ENCODE measurements around the gene KIAA0040.

The KIAA0040 gene

DNA sequence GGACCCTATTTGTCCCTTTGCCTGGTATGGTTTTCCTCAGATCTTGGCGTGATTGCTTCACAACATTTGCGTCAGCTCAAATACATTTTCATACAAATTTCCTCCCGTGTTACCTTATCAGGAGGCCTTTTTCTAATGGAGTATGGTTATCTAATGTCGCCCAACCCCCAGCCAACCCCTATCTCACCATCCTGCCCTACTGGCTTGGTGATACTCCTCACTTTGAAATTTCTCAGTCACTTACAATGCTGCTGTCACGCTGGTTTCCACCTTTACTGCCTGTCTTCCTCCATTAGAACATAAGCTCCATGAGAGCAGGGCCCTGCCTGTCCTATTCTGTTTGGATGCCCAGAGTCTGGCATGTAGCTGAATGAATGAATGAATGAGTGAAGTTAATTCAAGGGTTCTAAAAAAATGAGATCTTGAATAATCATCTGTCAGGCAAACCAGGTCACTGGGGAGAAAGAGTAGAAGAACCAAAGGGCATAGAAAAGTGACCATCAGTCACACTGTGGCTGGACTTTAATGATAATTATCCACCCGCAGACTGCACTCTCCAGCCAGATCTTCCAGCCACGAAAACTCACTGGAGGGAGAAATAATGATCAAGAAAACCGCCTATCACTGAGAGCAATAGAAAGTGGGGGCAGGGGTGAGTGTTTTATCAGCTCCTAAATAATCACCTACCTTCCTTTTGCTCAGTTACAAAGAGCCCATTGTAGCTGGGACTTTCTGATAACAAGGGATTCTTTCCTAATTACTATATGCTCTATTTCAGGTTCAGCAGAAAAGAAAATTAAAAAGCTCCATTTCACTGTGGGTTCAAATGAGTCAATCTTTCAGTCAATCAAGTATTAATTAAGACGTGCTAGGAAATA lies 21.3 kb downstream of the KIAA0040 start:
- DNase-seq (ENCODE audit: low read depth): no peak

DNA sequence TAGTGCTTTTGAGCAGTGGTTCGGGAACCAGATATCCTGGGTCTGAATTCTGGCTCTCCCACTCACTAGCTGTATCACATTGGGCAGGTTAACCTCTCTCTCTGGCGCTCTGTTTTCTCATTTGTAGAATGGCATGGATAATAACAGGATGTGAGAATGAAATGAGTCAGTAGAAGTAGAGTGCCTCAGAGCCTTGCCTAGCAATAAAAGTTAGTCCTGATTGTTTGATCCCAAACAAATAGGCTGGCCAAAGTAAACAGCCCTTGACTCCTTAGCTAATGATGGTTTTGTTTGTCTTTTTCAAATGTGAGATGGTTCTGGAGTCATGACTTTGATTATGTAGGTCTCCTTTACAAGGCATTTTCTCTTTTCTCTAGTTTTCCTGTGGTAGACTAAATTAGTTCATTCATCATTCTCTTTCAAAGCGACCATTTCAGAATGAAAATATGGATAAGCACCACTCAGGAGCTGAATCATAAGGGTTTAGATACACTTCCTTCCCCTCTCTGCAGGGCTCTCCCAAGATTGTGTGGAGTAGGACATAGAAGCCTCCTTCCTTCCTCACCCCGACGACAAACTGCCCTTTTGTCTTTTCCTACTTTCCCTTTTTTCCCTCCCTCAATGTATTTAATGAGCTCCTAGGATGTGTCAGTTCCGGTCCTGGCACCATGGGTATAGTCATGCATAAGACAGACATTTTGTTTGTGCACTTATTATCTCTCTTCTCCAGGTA lies 23.1 kb downstream of the KIAA0040 start:
- peak; percentile 20 for DNase-seq (ENCODE audit: low read depth)

DNA sequence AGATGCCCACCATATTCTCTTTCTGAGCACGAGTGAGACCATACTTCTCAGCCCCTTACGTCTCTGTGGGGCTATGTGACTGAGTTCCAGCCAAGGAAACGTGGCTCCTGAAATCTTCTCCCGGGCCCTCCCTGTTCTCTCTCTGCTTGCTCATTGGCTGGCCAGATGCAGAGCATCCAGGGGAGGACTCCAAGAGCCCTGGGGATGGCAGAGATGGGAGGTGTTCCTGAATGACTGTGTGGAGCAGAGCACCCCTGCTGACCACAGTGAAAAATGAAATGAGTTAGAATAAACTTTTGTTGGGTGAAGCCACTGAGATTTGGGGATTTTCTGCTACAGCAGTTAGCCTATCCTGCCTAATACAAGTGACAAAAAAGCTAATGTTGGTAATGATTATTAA lies 23.8 kb downstream of the KIAA0040 start:
- no peak for DNase-seq (ENCODE audit: low read depth)

DNA sequence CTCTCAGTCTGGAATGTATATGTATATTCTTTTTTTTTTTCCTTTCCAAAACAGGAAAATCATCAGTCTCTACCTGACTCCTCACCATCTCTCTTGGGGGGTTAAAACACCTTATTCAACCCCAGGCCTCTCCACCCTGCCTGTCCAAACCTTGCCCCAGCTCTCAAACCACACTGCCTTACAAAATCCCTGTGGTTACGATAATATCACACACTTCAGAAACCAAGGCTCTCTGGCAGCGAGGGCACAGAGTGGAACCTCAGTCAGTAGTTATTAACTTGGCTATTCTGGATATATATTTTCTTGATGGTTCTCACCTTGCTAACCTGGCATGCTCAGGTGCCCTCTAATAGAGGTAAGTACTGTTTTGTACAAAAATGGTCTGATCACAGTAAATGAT lies 24.7 kb downstream of the KIAA0040 start:
- DNase-seq (ENCODE audit: low read depth): no peak

DNA sequence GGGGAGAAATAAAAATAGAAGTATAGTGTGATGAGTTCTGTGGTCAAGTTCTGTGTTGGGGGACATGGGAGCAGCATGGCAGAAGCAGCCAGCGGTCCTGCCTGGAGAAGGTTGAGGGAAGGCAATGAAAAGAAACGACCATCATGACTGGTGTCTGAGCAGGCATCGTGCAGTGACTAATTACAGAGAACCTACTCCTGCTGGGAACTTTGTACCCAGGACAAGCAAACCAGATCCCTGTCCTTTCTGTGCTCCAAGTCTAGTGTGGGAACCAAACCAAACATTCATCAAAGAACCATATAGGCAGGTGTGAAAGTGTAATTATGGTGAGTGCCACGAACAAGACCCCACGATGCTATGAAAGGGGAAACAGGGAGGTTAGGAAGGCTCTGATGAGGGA lies 25.8 kb downstream of the KIAA0040 start:
- DNase-seq (ENCODE audit: low read depth): no peak

DNA sequence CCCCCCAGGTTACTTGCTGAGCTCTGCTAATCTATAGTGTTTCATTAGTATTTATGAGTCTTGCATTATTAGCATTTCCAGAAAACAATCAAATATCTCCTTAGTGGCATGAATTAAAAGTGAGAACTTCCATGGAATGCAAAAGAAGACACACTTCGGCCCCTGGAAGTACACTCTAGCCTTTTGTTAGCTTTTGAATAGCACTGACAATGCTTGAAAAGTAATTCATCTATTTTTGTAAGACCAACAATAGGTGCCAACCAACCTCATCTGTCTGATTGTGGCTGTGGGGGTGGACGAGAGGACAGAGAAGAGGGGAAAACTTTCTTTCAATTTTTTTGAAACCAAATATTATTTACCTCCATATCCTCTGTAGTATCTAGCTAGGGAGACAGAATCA lies 27.8 kb downstream of the KIAA0040 start:
- DNase-seq (ENCODE audit: low read depth): no peak

DNA sequence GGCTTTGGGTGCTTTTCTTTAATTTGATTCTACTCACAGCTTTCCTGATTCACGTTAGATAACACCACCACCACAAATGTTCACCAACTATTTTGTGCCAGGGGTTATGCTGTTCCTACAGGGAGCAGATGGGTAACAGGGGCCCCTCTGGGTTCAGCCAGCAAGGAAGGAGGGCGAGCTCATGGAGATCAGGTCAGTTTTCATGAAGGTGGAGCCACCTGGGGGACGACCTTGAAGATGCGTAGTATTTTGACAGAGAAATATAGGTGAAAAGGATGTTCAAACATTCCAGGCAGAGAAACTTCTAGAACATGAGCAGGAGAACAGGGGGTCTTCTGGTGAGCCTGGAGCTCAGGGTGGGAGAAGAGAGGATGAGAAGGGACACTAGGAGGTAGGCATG lies 28.9 kb downstream of the KIAA0040 start:
- DNase-seq (ENCODE audit: low read depth): no peak

DNA sequence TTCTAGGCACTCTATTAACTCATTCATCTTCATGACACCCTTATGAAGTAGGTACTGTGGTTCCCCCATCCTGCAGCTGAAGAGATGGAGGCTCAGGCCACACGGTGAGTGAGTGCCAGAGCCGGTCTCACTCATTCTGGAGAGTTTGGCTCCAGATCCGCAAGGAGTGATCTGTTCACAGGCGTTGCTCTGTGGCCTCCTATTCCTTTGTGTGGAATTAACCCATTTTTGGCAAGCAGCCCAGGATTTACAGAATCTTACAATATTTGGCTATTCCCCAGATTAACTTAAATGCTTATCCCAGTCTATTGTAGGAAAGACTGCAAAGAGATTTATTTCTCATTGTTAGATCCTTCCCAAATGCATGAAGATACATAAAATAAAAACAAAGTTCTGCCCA lies 29.6 kb downstream of the KIAA0040 start:
- no peak for DNase-seq (ENCODE audit: low read depth)

DNA sequence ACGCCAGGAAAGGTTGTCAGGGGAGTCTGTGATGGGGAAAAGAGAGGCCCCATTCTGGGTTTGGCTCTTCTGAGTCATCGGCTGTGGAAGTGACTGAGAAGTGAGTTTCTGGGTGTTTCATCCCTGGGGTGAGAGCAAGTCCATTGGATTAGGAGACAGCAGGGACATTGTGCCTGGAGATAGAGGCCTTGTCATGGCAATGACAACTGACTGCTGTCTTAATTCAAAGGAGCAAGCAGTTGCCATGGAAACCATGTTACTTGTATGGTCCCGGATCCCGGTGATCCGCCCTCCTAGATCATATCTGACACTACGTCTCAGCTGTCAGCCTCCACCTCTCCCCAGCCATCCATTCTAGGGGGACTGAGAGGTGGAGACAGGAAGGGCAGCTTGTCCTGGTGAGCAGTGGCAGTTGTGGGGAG lies 34.4 kb downstream of the KIAA0040 start:
- DNase-seq (ENCODE audit: low read depth): no peak

DNA sequence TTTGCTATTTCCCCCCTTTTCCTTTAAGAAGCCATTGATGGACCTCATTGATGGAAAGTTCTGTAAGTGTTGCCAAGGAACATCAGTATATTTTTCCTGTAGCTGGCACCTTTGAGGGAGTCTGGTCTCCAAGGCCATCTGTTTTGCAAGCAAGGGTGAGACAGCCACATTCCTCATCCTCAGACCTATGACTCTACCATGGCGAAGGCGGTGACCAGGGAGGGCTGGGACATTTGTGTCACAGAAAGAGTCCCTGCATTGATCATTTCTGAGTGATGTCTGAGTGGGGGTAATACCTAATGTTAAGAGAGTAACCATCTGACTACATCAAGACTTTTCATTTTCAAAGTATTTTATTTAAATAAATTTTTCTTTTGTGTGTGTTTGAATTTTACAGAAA lies 35.4 kb downstream of the KIAA0040 start:
- DNase-seq (ENCODE audit: low read depth): no peak

DNA sequence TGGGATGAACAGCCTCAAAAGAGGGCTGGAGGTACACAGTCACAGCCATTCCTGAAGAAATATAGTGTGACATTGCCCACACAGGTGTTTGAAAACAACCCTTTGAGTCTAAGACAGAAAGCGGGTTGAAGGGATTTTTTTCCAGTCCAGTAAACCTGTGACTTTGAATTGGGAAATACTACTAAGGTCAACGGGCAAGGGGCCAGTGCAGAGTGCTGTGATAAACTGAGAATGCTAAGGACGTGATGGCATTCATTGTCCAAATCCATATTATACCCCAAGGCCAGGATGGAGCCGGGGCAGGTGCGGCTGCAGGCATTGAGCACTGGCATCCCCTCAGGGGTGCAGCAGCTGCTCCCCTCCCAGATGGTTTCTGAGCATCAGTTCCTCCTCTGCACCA lies 36.6 kb downstream of the KIAA0040 start:
- DNase-seq (ENCODE audit: low read depth): no peak

DNA sequence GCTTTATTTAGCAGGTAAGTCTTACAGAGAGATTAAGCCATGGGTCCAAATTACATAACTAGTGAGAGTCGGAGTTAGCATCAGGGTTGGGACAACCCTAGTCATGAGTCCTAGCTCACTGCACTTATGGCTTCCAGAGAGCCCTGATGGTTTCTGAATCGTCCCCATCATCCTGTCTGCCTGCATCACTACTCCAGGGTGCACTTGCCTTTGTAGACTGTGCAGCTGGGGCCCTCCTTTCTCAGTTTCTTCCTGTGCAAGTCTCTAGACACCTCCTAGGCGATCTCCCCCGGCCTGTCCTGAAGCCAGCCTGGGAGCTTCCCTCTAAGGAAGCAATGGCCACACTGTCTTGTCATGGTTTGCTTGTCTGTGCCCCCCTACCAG lies 37.1 kb downstream of the KIAA0040 start:
- DNase-seq (ENCODE audit: low read depth): no peak

DNA sequence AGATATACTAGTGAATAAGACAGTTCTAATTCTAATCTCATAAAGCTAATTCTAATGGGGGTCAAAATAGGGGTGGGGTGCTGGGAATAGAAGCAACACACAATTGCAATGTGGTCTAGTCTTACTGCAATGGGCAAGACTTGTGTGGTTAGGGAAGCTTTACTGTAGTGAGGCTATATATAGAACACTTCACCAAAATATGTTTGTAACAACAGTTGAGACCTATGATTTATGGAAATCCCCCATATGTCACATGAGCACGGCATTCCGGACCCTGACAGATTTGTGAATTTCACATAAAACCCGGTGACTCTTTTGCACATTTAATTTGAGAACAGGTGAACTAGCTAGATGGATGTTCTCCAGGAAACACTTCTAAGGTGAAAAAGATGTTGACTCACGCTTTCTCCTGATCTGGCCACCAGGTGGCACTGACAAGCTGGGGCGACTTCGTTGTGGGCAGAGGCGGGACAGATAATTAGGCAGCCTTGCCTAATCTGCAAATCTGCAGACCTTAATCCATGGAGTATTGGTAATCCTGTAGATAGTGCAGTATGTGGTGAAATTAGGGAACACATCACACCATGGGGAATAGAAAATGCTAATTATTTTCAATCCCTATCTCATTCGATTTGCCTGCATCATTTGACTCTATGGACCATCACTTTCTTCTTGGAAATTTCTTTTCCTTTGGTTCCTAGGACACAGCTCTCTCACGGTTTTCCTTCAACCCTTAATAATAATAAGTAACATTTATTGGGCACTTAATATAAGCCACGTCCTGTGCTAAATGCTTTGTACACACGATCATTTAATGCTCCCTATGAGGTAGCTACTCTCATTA lies 37.7 kb downstream of the KIAA0040 start:
- no peak for DNase-seq (ENCODE audit: low read depth)

DNA sequence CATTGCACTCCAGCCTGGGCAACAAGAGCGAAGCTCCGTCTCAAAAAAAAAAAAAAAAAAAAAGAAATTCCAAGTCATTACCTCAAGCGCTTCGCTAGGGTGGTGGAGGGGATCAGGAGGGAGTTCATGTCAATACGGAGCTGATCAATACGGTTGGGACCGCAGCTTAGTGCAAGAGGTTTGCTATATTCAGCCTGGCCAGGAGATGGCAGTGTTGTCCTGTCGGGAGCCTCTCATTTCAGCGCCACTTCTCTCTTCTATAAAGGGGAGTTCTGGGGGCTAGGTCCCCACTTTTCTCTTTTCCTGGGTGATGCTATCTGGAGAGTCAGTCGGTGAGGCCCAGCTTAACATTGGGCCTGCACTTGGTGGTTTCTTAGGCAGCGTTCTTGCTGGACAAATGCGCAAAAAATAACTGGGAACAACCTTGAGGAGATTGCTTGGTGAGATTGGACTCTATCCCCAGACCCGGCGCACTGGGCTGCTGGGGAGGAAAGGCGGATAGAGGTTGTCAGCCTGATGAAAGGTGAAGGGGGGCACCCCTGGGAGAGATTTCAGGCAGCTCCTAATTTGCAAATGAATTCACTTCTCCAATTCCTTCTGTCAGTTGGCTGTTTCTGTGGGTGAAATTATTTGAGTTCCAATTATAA lies 40.4 kb downstream of the KIAA0040 start:
- no peak for DNase-seq (ENCODE audit: low read depth)

DNA sequence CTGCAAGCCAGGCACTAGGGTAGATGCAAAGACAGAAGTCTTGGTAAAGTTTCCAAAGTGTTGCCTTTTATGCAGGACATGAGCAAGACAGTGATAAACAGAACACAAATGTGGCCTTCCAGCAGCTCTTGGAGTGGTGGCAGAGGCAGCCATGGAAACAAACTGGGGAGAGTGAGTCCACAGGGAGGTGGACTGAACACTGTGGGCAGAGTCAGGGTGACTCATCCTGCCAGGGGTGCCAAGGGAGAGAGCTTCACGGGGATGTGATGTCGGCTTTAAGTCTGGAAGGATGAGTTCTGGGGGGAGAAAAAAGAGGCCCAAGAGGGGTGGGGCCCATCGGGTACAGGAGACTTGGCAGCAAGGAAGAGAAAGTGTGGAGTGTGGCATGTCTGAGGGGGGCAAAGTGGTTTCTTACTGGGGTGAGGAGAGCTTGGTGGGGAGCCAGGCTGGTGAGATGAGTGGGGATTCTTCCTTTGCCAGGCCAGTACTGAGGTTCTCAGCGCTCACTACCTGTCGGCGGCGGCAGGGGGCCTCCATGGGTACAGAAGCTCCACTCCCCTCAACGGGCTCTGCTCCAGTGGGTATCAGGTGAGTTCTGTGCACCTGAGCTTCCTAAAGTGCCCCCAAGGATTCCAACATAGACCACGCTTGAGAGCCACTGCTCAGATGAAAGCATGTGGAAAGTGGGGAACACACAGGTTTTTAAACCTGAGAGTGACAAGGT lies 41.8 kb downstream of the KIAA0040 start:
- peak; percentile 60 for DNase-seq (ENCODE audit: low read depth)

DNA sequence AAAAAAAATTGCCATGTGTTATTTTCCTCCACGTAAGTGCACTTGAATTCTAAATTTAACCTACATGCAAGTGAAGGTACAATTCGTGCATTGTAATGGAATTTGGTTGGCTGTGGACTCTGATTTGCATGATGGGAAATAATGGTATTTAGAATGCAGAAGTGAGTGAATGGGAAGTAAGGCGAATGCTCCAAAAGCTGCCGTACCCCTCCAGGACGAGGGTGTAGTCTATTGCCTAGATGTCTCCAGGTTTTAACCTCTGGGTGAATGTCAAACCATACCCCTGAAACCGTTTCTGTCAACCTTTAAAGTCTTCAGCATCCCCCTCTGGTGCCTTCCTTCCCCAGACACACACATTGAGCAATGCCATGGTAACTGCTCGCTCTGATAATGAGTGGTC lies 44.5 kb downstream of the KIAA0040 start:
- no peak for DNase-seq (ENCODE audit: low read depth)

DNA sequence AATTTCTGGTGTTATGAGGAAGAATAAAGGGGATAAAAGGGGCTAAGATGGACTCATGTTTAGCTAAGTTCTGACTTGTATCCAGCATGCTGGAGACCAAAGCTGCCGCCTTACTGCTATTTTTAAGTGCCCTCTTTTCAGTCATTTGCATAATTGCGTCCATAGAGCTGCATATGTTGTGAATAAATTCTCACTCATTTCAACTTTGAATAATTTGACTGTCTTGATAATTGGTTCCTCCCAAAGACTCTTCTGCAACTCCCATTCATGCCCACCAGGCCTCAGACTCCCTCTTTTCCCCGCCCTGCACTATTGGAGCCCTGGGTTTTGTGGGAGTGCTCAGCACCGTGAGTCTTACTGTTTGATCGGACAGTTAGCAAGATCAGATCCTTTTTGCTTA lies 45.0 kb downstream of the KIAA0040 start:
- no peak for DNase-seq (ENCODE audit: low read depth)

DNA sequence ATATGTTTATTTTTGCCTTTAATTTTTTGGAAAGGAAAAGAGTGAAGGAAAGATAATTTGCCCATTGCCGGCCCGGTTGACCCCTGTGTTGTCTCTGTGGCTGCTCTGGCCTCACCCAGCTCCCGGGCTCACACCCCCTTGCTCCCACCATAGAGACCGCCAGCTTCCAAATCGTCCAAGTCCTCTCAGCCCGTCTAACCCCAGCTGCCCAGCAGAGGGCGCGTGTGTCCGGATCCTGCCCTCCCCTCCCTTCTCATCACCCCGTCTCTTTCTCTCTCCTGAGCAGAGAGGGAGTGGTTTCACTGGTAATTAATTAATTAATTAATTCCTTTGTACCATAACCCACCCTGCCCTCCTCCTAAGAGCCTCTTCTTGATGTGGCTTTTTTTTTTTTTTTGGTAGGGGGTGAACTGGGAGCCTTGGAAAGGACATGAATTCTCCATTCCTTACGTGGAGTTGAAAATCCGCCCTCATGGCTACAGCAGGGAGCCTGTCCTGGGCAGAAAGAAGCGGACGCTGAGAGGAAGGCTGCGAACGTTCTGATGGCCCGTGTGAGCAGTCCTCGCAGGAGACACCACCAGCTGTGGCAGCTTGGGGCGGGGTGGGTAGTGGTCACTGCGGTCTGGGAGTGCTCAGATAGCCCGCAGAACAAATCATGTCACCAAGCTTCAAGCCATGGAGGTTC lies 45.9 kb downstream of the KIAA0040 start:
- no peak for DNase-seq (ENCODE audit: low read depth)

DNA sequence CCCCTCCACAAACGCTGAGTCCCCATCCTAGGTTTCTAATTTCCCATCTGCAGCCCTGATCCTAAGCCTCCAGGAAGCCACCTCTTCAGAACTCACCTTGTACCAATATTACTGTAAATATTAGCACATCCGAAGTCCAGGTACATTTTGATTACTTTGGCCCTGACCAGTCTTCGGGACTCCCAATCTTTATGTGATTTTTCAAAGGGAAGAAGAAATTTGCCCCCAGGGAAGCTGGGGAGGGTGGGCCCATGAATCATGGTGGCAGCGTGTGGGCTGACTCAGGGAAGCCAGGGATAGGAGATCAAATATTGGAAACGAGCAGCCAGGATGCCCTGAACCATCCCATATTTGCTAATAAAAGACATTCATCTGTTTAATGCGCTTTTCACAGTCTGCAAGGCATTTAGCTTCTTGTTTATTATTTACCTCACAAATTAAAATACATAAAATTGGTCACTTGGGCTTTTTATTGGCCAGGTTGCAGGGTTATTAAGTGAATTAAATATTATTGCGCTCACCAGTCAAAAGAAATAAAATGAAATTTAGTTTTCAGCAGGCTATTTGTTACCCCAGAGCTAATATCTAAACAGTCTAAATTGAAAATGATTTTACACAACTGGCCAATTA lies 46.6 kb downstream of the KIAA0040 start:
- no peak for DNase-seq (ENCODE audit: low read depth)

DNA sequence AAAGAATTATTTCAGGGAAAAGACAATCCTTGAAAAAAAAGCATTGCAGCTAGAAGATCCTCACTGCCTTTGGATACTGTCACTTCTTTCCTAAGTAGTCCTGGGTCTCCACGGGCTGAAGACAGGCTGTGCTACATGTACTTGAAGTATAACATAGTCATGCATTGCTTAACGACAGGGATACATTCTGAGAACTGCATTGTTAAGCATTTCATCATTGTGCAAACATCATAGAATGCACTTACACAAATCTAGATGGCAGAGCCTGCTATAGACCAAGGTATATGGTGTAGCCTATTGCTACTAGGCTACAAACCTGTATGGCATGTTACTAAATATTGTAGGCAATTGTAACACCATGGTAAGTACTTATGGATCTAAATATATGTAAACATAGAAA lies 54.0 kb downstream of the KIAA0040 start:
- no peak for DNase-seq (ENCODE audit: low read depth)
